ENCODE data around the gene TPSB2.
"Not testable (repeated sequence)": the region's sequence is repeated elsewhere in the genome, so short reads cannot be mapped to it uniquely, and the experiment has no call there.

TPSB2 gene

GRCh38 chr16:1194665-1195392, 35.2 kb downstream of the TPSB2 start:
- Histone ChIP-seq H2BK5ac (ENCODE audit: low read length) (no peak overlapping the region), H3K79me2 (ENCODE audit: control insufficient read depth, insufficient read depth, low read length) (no peaks in the 10 kb centered on the region), H3K4me1 (ENCODE audit: control insufficient read depth, low read depth, low read length) (no peaks in the 10 kb centered on the region), H2BK15ac (replicated peaks; ENCODE audit: low read depth) (no peak overlapping the region), H4K5ac (ENCODE audit: low read length) (no peak overlapping the region), H3K18ac (ENCODE audit: low read length) (no peak overlapping the region), H3K9ac (ENCODE audit: low read length) (no peak overlapping the region), H3K56ac (ENCODE audit: low read length) (no peak overlapping the region), H3K4me2 (ENCODE audit: low read length) (no peak overlapping the region), H4K8ac (ENCODE audit: low read depth, low read length) (no peak overlapping the region), H3K4me3 (ENCODE audit: low read length) (no peak overlapping the region), H2AK5ac (ENCODE audit: low read length) (no peak overlapping the region), H3K27me3 (ENCODE audit: insufficient read depth, low read length, poor library complexity) (no peaks in the 10 kb centered on the region), H3K4ac (ENCODE audit: low read depth, low read length) (no peak overlapping the region), H3K27ac (ENCODE audit: low read depth, low read length) (no peak overlapping the region), H3K79me1 (ENCODE audit: low read length) (no peaks in the 10 kb centered on the region), H3K23ac (ENCODE audit: low read length) (no peak overlapping the region), H2BK120ac (ENCODE audit: low read depth, low read length) (no peak overlapping the region), H3K36me3 (ENCODE audit: control insufficient read depth, insufficient read depth, low read length) (no peaks in the 10 kb centered on the region)
- WGBS (ENCODE audit: extremely low coverage, insufficient coverage, low lambda C conversion rate): no CpG with 5 or more reads among the region's 61 CpGs
- no peak for DNase-seq

- Histone ChIP-seq H3K79me2 (ENCODE audit: control insufficient read depth, insufficient read depth, low read length) (no peaks in the 10 kb centered on the region), H4K8ac (ENCODE audit: low read depth, low read length) (no peak overlapping the region), H3K9ac (ENCODE audit: low read length) (no peak overlapping the region), H2AK5ac (ENCODE audit: low read length) (no peak overlapping the region), H3K4me3 (ENCODE audit: low read length) (no peak overlapping the region), H2BK120ac (ENCODE audit: low read depth, low read length) (no peak overlapping the region), H3K4me2 (ENCODE audit: low read length) (no peak overlapping the region), H2BK15ac (replicated peaks; ENCODE audit: low read depth) (no peak overlapping the region), H3K56ac (ENCODE audit: low read length) (no peak overlapping the region), H3K36me3 (ENCODE audit: control insufficient read depth, insufficient read depth, low read length) (no peaks in the 10 kb centered on the region), H3K27me3 (ENCODE audit: insufficient read depth, low read length, poor library complexity) (no peaks in the 10 kb centered on the region), H4K5ac (ENCODE audit: low read length) (no peak overlapping the region), H3K27ac (ENCODE audit: low read depth, low read length) (no peak overlapping the region), H2BK5ac (ENCODE audit: low read length) (no peak overlapping the region), H3K18ac (ENCODE audit: low read length) (no peak overlapping the region), H3K4me1 (ENCODE audit: control insufficient read depth, low read depth, low read length) (no peaks in the 10 kb centered on the region), H3K23ac (ENCODE audit: low read length) (no peak overlapping the region), H3K79me1 (ENCODE audit: low read length) (no peaks in the 10 kb centered on the region), H3K4ac (ENCODE audit: low read depth, low read length) (no peak overlapping the region)
- no CpG with 5 or more reads among the region's 29 CpGs for WGBS (ENCODE audit: extremely low coverage, insufficient coverage, low lambda C conversion rate)
- DNase-seq: no peak
Observed at GRCh38 chr16:1193825-1194581, 36.0 kb downstream of the TPSB2 start.

- H3K27ac ChIP-seq (ENCODE audit: low read depth, low read length): no peak overlapping the region
Observed at GRCh38 chr16:1193143-1193824, 36.7 kb downstream of the TPSB2 start.

GRCh38 chr16:1192384-1193073, 37.5 kb downstream of the TPSB2 start:
- no peak overlapping the region for H4K5ac ChIP-seq (ENCODE audit: low read length)
- no peak overlapping the region for H4K8ac ChIP-seq (ENCODE audit: low read depth, low read length)
- no peaks in the 10 kb centered on the region for H3K36me3 ChIP-seq (ENCODE audit: control insufficient read depth, insufficient read depth, low read length)
- no peaks in the 10 kb centered on the region for H3K27me3 ChIP-seq (ENCODE audit: insufficient read depth, low read length, poor library complexity)
- no peak overlapping the region for H3K4ac ChIP-seq (ENCODE audit: low read depth, low read length)
- no peak overlapping the region for H3K56ac ChIP-seq (ENCODE audit: low read length)
- no peak overlapping the region for H3K9ac ChIP-seq (ENCODE audit: low read length)
- no peaks in the 10 kb centered on the region for H3K79me2 ChIP-seq (ENCODE audit: control insufficient read depth, insufficient read depth, low read length)
- no peak overlapping the region for H2BK15ac ChIP-seq (replicated peaks; ENCODE audit: low read depth)
- no peak overlapping the region for H3K23ac ChIP-seq (ENCODE audit: low read length)
- H3K4me1 ChIP-seq (ENCODE audit: control insufficient read depth, low read depth, low read length): no peaks in the 10 kb centered on the region
- H3K4me3 ChIP-seq (ENCODE audit: low read length): no peak overlapping the region
- H3K79me1 ChIP-seq (ENCODE audit: low read length): no peaks in the 10 kb centered on the region
- DNase-seq: no peak
- no peak overlapping the region for H3K4me2 ChIP-seq (ENCODE audit: low read length)
- H2BK120ac ChIP-seq (ENCODE audit: low read depth, low read length): no peak overlapping the region
- H2BK5ac ChIP-seq (ENCODE audit: low read length): no peak overlapping the region
- H3K18ac ChIP-seq (ENCODE audit: low read length): no peak overlapping the region
- H2AK5ac ChIP-seq (ENCODE audit: low read length): no peak overlapping the region
- H3K27ac ChIP-seq (ENCODE audit: low read depth, low read length): no peak overlapping the region
- WGBS (ENCODE audit: extremely low coverage, insufficient coverage, low lambda C conversion rate): no CpG with 5 or more reads among the region's 9 CpGs

More at GRCh38 chr16:1193143-1193824, 36.7 kb downstream of the TPSB2 start:
- Histone ChIP-seq H2BK15ac (replicated peaks; ENCODE audit: low read depth) (no peak overlapping the region), H3K4me2 (ENCODE audit: low read length) (no peak overlapping the region), H3K36me3 (ENCODE audit: control insufficient read depth, insufficient read depth, low read length) (no peaks in the 10 kb centered on the region), H3K56ac (ENCODE audit: low read length) (no peak overlapping the region), H2BK120ac (ENCODE audit: low read depth, low read length) (no peak overlapping the region), H3K79me2 (ENCODE audit: control insufficient read depth, insufficient read depth, low read length) (no peaks in the 10 kb centered on the region), H3K9ac (ENCODE audit: low read length) (no peak overlapping the region), H3K23ac (ENCODE audit: low read length) (no peak overlapping the region), H2AK5ac (ENCODE audit: low read length) (no peak overlapping the region), H2BK5ac (ENCODE audit: low read length) (no peak overlapping the region), H4K8ac (ENCODE audit: low read depth, low read length) (no peak overlapping the region), H3K79me1 (ENCODE audit: low read length) (no peaks in the 10 kb centered on the region), H4K5ac (ENCODE audit: low read length) (no peak overlapping the region), H3K27me3 (ENCODE audit: insufficient read depth, low read length, poor library complexity) (no peaks in the 10 kb centered on the region), H3K4me3 (ENCODE audit: low read length) (no peak overlapping the region), H3K4me1 (ENCODE audit: control insufficient read depth, low read depth, low read length) (no peaks in the 10 kb centered on the region), H3K4ac (ENCODE audit: low read depth, low read length) (no peak overlapping the region), H3K18ac (ENCODE audit: low read length) (no peak overlapping the region)
- no CpG with 5 or more reads among the region's 30 CpGs for WGBS (ENCODE audit: extremely low coverage, insufficient coverage, low lambda C conversion rate)
- no peak for DNase-seq

- not testable (repeated sequence) for H3K56ac ChIP-seq (ENCODE audit: low read length); H2AK5ac ChIP-seq (ENCODE audit: low read length); H2BK5ac ChIP-seq (ENCODE audit: low read length); H3K36me3 ChIP-seq (ENCODE audit: control insufficient read depth, insufficient read depth, low read length); H3K18ac ChIP-seq (ENCODE audit: low read length); H3K4me2 ChIP-seq (ENCODE audit: low read length); H3K23ac ChIP-seq (ENCODE audit: low read length); H2BK120ac ChIP-seq (ENCODE audit: low read depth, low read length); H3K4me3 ChIP-seq (ENCODE audit: low read length); DNase-seq; H4K8ac ChIP-seq (ENCODE audit: low read depth, low read length); H4K5ac ChIP-seq (ENCODE audit: low read length); H3K4ac ChIP-seq (ENCODE audit: low read depth, low read length); H3K4me1 ChIP-seq (ENCODE audit: control insufficient read depth, low read depth, low read length); H2BK15ac ChIP-seq (replicated peaks; ENCODE audit: low read depth); H3K27ac ChIP-seq (ENCODE audit: low read depth, low read length); H3K79me2 ChIP-seq (ENCODE audit: control insufficient read depth, insufficient read depth, low read length); H3K27me3 ChIP-seq (ENCODE audit: insufficient read depth, low read length, poor library complexity); H3K79me1 ChIP-seq (ENCODE audit: low read length); H3K9ac ChIP-seq (ENCODE audit: low read length)
- WGBS (ENCODE audit: extremely low coverage, insufficient coverage, low lambda C conversion rate): no CpG with 5 or more reads among the region's 11 CpGs
Observed at GRCh38 chr16:1190789-1191188, 39.2 kb downstream of the TPSB2 start.
